Endodermal cell (in vitro differentiated cells): ENCODE measurements around the gene THSD7A. TPM values are rescaled to one million over a fixed set of nuclear protein-coding genes. Genes with fewer than 3 reads are reported as not detected.

Experiments used
- DNase-seq: peaks from one replicate; pipeline ENCODE4 v3.0.0-alpha.2; 2017
- H3K27ac ChIP-seq: 2 replicates; pipeline ENCODE4 v1.5.1; 2013; ENCODE audit warnings: mild to moderate bottlenecking, low read depth, low read length, moderate library complexity
- H3K27me3 ChIP-seq: 2 replicates; pipeline ENCODE4 v1.6.1; 2013; ENCODE audit warnings: mild to moderate bottlenecking, low read length, moderate library complexity; ENCODE audit not compliant: insufficient read depth, control insufficient read depth, poor library complexity, severe bottlenecking
- H3K36me3 ChIP-seq: 2 replicates; pipeline ENCODE4 v1.7.0; 2013; ENCODE audit warnings: mild to moderate bottlenecking, low read length, moderate library complexity; ENCODE audit not compliant: control insufficient read depth, insufficient read depth
- H3K4me1 ChIP-seq: one replicate; pipeline ENCODE4 v1.7.0; 2013; ENCODE audit warnings: low read length; ENCODE audit not compliant: control insufficient read depth, insufficient read depth
- H3K4me3 ChIP-seq: 2 replicates; pipeline ENCODE4 v1.5.1; 2013; ENCODE audit warnings: mild to moderate bottlenecking, low read length, moderate library complexity
- H3K9ac ChIP-seq: 2 replicates; pipeline ENCODE4 v1.6.1; 2013; ENCODE audit warnings: mild to moderate bottlenecking, low read length, moderate library complexity; ENCODE audit not compliant: poor library complexity, severe bottlenecking; ENCODE audit errors: extremely low read depth
- H3K9me3 ChIP-seq: 2 replicates; pipeline ENCODE4 v1.6.1; 2013; ENCODE audit warnings: mild to moderate bottlenecking, low read length, moderate library complexity; ENCODE audit not compliant: control insufficient read depth
- H3K27ac Mint-ChIP-seq: 2 replicates; pipeline ENCODE4 v1.8.0; 2020; ENCODE audit warnings: mixed read lengths
- H3K27me3 Mint-ChIP-seq: 2 replicates; pipeline ENCODE4 v1.8.0; 2021; ENCODE audit warnings: mild to moderate bottlenecking, mixed read lengths; ENCODE audit not compliant: insufficient read depth
- H3K36me3 Mint-ChIP-seq: 2 replicates; pipeline ENCODE4 v1.8.0; 2020; ENCODE audit warnings: low read depth, mixed read lengths
- H3K4me1 Mint-ChIP-seq: 2 replicates; pipeline ENCODE4 v1.8.0; 2020; ENCODE audit warnings: mixed read lengths
- H3K4me3 Mint-ChIP-seq: 2 replicates; pipeline ENCODE4 v1.8.0; 2020; ENCODE audit warnings: mild to moderate bottlenecking, moderate library complexity, mixed read lengths
- H3K9me3 Mint-ChIP-seq: 2 replicates; pipeline ENCODE4 v1.8.0; 2020; ENCODE audit warnings: mild to moderate bottlenecking, mixed read lengths
- WGBS, 2 experiments: methylation state at CpG; one replicate each; pipeline versions ENCODE4 v1.1.5 to v1.1.7; 2013; ENCODE audit warnings: missing lambda C conversion rate in 2 of 2, mixed read lengths in 1 of 2; ENCODE audit not compliant: insufficient coverage in 1 of 2, insufficient read length in 1 of 2; 5-methylcytosine and 5-hydroxymethylcytosine counted together
- total RNA-seq, 2 donors: library from RNA; stranded (reverse); fragmentation: NEBNext Ultra II Directional in 1 of 2; extraction: Animal tissue kit (Norgen Biotek cat#: 25700) in 1 of 2; gene quantifications; 2 replicates in 1 of 2; 3 replicates in 1 of 2; pipeline ENCODE4 v1.2.1, GENCODE V29; 2021
- TF ChIP-seq, protein P1 (sequence below): fragments of 200-600 bp; sonication (generic); conservative IDR thresholded peaks from 2 replicates; pipeline ENCODE4 v1.5.0; 2021; ENCODE audit warnings: antibody characterized with exemption, mild to moderate bottlenecking

Gene THSD7A
- total RNA-seq, 2 donors from 2014 or later: 0.73 to 1.3 TPM

DNA sequence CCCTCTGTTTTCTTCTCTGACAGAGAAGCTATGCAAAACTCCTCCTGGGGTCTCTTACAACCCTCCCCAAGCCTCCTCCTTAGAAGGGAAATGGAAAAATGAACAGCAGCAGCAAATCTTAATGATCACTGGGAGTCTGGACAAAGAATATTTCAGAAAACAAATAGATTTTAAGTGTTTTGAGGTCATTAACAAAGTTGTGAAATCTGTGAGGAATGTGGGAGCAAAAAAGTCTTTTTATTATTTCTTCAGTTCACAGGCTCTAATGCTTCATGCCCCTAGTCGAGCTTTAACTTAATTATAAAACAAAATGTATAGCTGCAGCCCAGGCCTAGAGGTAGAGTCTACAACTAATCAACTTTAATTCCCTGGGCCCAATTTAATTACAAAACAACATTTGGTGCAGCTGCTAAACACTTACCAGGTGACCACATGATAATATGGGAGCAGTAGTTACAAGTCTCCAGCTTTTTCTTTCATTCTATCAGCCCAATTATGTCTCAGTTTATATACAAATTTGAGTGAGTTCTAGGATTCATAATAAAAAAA is 293.2 kb downstream of the THSD7A start:
- 67 to 89% methylated on average over 1 of the region's 1 CpG for WGBS, 2 experiments
- Histone ChIP-seq H3K36me3 (no peaks in the 10 kb centered on the region), H3K9me3 (peaks cover 10% of the 10 kb centered on the region), H3K9ac (no peak overlapping the region), H3K4me1 (no peaks in the 10 kb centered on the region), H3K27me3 (peaks cover 41% of the 10 kb centered on the region), H3K4me3 (no peak overlapping the region), H3K27ac (no peak overlapping the region)
- TF ChIP-seq, protein P1, sequence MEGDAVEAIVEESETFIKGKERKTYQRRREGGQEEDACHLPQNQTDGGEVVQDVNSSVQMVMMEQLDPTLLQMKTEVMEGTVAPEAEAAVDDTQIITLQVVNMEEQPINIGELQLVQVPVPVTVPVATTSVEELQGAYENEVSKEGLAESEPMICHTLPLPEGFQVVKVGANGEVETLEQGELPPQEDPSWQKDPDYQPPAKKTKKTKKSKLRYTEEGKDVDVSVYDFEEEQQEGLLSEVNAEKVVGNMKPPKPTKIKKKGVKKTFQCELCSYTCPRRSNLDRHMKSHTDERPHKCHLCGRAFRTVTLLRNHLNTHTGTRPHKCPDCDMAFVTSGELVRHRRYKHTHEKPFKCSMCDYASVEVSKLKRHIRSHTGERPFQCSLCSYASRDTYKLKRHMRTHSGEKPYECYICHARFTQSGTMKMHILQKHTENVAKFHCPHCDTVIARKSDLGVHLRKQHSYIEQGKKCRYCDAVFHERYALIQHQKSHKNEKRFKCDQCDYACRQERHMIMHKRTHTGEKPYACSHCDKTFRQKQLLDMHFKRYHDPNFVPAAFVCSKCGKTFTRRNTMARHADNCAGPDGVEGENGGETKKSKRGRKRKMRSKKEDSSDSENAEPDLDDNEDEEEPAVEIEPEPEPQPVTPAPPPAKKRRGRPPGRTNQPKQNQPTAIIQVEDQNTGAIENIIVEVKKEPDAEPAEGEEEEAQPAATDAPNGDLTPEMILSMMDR: no peak
- peaks cover 11% of the 10 kb centered on the region for H3K27me3 Mint-ChIP-seq
- DNase-seq: no peak
- no peak overlapping the region for H3K4me3 Mint-ChIP-seq
- H3K9me3 Mint-ChIP-seq: peaks cover 5% of the 10 kb centered on the region
- no peaks in the 10 kb centered on the region for H3K36me3 Mint-ChIP-seq
- H3K27ac Mint-ChIP-seq: no peak overlapping the region
- H3K4me1 Mint-ChIP-seq: peaks cover 4% of the 10 kb centered on the region

DNA sequence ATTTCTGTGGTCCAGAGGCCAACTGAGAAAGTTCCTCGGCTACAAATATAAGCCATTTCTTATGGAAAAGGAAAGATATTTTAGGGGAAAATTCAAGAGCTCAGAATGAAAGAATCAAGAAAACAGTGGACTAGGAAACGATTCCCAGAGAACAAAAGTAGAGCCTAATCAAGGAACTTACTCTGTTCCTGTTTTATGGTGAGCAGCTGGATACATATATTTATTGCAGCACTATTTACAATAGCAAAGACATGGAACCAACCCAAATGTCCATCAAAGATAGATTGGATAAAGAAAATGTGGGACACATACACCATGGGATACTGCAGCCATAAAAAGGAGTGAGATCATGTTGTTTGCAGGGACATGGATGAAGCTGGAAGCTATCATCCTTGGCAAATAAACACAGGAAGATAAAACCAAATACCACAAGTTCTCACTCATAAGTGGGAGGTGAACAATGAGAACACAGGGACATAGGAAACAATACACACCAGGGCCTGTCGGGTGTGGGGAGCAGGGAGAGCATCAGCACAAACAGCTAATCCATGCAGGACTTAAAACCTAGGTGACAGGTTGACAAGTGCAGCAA is 298.7 kb downstream of the THSD7A start:
- Mint-ChIP-seq H3K27me3 (no peaks in the 10 kb centered on the region), H3K4me3 (no peak overlapping the region), H3K9me3 (no peaks in the 10 kb centered on the region), H3K27ac (no peak overlapping the region), H3K36me3 (no peaks in the 10 kb centered on the region), H3K4me1 (peaks cover 15% of the 10 kb centered on the region)
- Histone ChIP-seq H3K9ac (no peak overlapping the region), H3K36me3 (no peaks in the 10 kb centered on the region), H3K27ac (no peak overlapping the region), H3K27me3 (peaks cover 5% of the 10 kb centered on the region), H3K9me3 (no peaks in the 10 kb centered on the region), H3K4me3 (no peak overlapping the region), H3K4me1 (peaks cover 4% of the 10 kb centered on the region)
- WGBS, 2 experiments: 92 to 100% methylated on average over 1 to 3 of the region's 3 CpGs
- no peak for DNase-seq
- TF ChIP-seq, protein P1: no peak

DNA sequence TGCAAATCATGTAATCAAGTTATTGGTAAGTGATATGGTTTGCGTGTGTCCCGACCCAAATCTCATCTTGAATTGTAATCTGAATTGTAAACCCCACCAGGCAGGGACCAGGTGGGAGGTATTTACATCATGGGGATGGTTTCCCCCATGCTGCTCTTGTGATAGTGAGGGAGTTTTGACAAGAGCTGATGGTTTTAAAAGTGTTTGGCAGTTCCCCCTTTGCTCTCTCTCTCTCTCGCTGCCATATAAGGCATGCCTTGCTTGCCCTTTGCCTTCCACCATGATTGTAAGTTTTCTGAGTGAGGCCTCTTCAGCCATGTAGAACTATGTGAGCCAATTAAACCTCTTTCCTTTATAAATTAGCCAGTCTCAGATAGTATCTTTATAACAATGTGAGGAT is 302.6 kb downstream of the THSD7A start:
- TF ChIP-seq, protein P1: no peak
- Histone ChIP-seq H3K36me3 (no peaks in the 10 kb centered on the region), H3K4me1 (peaks cover 4% of the 10 kb centered on the region), H3K27me3 (no peaks in the 10 kb centered on the region), H3K4me3 (no peak overlapping the region), H3K27ac (no peak overlapping the region), H3K9me3 (peaks cover 11% of the 10 kb centered on the region), H3K9ac (no peak overlapping the region)
- Mint-ChIP-seq H3K27me3 (no peaks in the 10 kb centered on the region), H3K4me3 (no peak overlapping the region), H3K4me1 (peaks cover 15% of the 10 kb centered on the region), H3K27ac (no peak overlapping the region), H3K36me3 (no peaks in the 10 kb centered on the region), H3K9me3 (no peaks in the 10 kb centered on the region)
- no peak for DNase-seq
- 42 to 100% methylated on average over 1 to 3 of the region's 3 CpGs for WGBS, 2 experiments
